ENCODE data around the gene PLAAT3.

The PLAAT3 gene

DNA sequence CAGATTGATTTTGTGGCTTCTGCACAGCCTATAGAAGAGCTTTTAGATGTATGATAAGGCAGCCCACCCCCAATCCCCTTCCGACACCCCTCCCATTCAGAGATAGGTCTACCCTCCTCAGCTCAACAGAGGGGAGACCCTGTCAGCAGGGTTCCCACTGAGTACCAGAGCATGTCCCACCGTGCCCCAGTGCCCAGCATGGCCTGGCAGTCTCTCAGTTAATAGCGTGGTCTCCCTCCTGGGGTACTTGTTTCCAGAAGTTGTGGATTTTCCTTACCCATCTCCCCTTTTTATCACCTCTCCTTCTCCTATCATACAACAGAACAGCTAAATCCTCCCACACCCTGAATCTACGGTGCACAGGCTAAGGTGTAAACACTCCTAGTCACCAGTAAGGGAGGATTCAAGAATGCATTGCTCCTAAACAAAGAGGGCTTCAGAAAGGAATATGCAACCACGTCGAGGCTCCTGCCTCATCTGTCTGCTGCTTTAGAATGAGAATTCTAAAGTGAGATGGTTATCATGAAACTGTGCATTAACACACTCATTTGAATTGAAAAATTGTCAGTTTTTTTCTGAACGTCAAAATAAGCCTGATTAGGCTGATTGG, 57.7 kb downstream of the PLAAT3 start:
- no peak overlapping the region for H3K4me3 ChIP-seq (ENCODE audit: low read depth, low read length)
- DNase-seq (ENCODE audit: low read depth), result no peak
- TF ChIP-seq, protein P1, sequence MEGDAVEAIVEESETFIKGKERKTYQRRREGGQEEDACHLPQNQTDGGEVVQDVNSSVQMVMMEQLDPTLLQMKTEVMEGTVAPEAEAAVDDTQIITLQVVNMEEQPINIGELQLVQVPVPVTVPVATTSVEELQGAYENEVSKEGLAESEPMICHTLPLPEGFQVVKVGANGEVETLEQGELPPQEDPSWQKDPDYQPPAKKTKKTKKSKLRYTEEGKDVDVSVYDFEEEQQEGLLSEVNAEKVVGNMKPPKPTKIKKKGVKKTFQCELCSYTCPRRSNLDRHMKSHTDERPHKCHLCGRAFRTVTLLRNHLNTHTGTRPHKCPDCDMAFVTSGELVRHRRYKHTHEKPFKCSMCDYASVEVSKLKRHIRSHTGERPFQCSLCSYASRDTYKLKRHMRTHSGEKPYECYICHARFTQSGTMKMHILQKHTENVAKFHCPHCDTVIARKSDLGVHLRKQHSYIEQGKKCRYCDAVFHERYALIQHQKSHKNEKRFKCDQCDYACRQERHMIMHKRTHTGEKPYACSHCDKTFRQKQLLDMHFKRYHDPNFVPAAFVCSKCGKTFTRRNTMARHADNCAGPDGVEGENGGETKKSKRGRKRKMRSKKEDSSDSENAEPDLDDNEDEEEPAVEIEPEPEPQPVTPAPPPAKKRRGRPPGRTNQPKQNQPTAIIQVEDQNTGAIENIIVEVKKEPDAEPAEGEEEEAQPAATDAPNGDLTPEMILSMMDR (IDR thresholded peaks at IDR 0.05; ENCODE audit: low read depth, low read length), result no peak
- TF ChIP-seq MYC (IDR thresholded peaks at IDR 0.05; ENCODE audit: low read depth, low read length) (no peak), POLR2A (IDR thresholded peaks at IDR 0.05; ENCODE audit: extremely low read depth, insufficient read length) (no peak)
- TF ChIP-seq, protein P2, sequence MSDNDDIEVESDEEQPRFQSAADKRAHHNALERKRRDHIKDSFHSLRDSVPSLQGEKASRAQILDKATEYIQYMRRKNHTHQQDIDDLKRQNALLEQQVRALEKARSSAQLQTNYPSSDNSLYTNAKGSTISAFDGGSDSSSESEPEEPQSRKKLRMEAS (IDR thresholded peaks at IDR 0.05; ENCODE audit: low read depth, low read length), result no peak

DNA sequence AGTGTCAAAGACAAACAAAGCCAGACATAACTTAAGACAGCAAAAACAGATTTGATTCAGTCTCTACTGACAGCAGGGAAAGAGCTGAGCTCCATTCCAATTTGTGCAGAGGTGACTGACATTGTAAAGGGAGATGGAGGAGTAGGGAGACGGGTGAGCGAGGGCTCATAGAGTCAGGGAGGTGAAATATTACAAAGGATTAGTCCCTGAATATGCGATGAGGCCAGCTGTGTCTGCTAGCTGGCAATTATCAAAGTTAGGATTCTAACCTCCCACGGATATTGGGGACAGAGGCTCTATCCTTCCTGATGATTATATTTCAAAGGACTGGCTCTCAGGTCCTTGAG, 59.4 kb downstream of the PLAAT3 start:
- H3K4me3 ChIP-seq (ENCODE audit: low read depth, low read length), result no peak overlapping the region
- DNase-seq (ENCODE audit: low read depth), result no peak
- TF ChIP-seq, protein P2 (IDR thresholded peaks at IDR 0.05; ENCODE audit: low read depth, low read length), result no peak
- no peak for TF ChIP-seq MYC (IDR thresholded peaks at IDR 0.05; ENCODE audit: low read depth, low read length)
- TF ChIP-seq, protein P1 (IDR thresholded peaks at IDR 0.05; ENCODE audit: low read depth, low read length), result no peak

DNA sequence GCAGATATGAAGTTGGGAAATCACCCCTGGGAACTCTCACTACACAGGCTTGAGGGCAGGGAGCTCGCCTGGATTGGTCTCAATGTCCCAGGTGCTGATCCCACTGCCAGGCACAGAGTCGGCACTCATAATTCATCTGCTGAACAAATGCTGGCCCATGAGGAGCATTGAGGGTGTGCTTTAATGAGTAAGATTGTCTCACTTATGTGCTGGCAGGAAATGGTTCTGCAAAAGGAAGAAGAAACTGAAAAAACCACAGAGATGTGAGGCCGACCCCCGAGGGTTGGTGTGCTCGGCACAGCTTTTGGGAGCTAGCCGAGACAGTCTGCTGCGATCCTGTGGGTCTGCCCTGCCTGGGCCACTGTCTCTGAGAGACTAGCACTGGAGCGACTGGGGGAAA, 60.5 kb downstream of the PLAAT3 start:
- H3K4me3 ChIP-seq (ENCODE audit: low read depth, low read length), result no peak overlapping the region
- TF ChIP-seq, protein P2 (IDR thresholded peaks at IDR 0.05; ENCODE audit: low read depth, low read length), result no peak
- no peak; the same call in 1 of the 2 replicates for TF ChIP-seq MYC (IDR thresholded peaks at IDR 0.05; ENCODE audit: low read depth, low read length)
- TF ChIP-seq, protein P1 (IDR thresholded peaks at IDR 0.05; ENCODE audit: low read depth, low read length), result no peak
- no peak for TF ChIP-seq POLR2A (IDR thresholded peaks at IDR 0.05; ENCODE audit: extremely low read depth, insufficient read length)
- DNase-seq (ENCODE audit: low read depth), result peak; percentile 70

DNA sequence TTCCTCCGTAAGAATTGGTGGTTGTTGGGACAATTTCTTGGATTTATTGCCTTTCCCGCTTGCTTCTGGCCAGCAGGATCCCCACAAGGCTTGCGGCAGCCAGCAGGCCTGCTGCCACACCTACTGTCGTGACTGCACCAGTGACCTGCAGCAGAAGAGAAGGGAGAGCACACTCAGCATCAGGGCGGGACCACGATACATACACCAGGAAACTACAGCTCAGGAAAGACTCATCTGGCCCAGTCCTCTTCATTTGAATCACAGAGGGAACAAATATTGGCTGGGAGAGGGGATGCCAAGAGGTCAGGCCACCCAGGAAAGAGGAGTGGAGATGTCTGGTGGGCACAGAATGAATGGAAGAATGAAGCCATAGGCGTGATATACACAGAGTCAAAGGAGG, 61.3 kb downstream of the PLAAT3 start:
- TF ChIP-seq, protein P2 (IDR thresholded peaks at IDR 0.05; ENCODE audit: low read depth, low read length), result no peak
- TF ChIP-seq, protein P1 (IDR thresholded peaks at IDR 0.05; ENCODE audit: low read depth, low read length), result no peak
- no peak for TF ChIP-seq POLR2A (IDR thresholded peaks at IDR 0.05; ENCODE audit: extremely low read depth, insufficient read length)
- no peak for TF ChIP-seq MYC (IDR thresholded peaks at IDR 0.05; ENCODE audit: low read depth, low read length)
- no peak for DNase-seq (ENCODE audit: low read depth)
- H3K4me3 ChIP-seq (ENCODE audit: low read depth, low read length), result no peak overlapping the region

DNA sequence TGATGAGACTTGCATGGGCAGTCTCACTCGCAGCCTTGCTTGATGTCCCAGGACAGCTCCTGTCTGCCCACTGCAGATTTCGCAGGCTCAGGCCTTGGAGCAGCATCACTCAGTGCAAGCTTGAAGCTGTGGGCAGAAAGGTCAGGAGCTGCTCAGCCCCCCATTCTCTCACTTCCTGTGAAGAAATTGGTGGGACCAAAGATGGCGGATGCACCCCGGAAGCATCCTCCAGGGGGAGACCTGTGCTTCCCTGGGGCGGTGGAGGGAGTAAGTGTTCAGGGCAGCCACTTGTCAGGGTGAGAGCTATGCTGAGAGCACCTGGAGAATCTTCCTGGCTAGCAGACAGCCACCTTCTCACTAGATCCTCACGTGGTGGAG, 62.4 kb downstream of the PLAAT3 start:
- no peak for DNase-seq (ENCODE audit: low read depth)
- no peak overlapping the region for H3K4me3 ChIP-seq (ENCODE audit: low read depth, low read length)
- TF ChIP-seq, protein P1 (IDR thresholded peaks at IDR 0.05; ENCODE audit: low read depth, low read length), result no peak
- no peak for TF ChIP-seq POLR2A (IDR thresholded peaks at IDR 0.05; ENCODE audit: extremely low read depth, insufficient read length)
- TF ChIP-seq MYC (IDR thresholded peaks at IDR 0.05; ENCODE audit: low read depth, low read length), result no peak
- TF ChIP-seq, protein P2 (IDR thresholded peaks at IDR 0.05; ENCODE audit: low read depth, low read length), result no peak
